Fibroblast of skin of scalp (primary cell): Measurements from ENCODE around the gene ZNF71.
A peak's percentile ranks its signal among the peaks of the same experiment; 100 is the strongest.
"Not testable (repeated sequence)": the region's sequence is repeated elsewhere in the genome, so short reads cannot be mapped to it uniquely, and the experiment has no call there.

Experiments
- DNase-seq: peaks from one replicate; pipeline ENCODE4 v3.0.0-alpha.2; 2013

The ZNF71 gene

GRCh38 chr19:56623006-56623405 lies 27.9 kb downstream of the ZNF71 start:
- no peak for DNase-seq

GRCh38 chr19:56625708-56626107 lies 30.6 kb downstream of the ZNF71 start:
- no peak for DNase-seq

GRCh38 chr19:56633021-56633420 lies 37.9 kb downstream of the ZNF71 start:
- DNase-seq, result no peak

- peak; percentile 70 for DNase-seq
These were observed 43.0 kb downstream of the ZNF71 start for GRCh38 chr19:56637976-56638555.

GRCh38 chr19:56639217-56639616 lies 44.1 kb downstream of the ZNF71 start:
- peak; percentile 2 for DNase-seq

- no peak for DNase-seq
These were observed 47.8 kb downstream of the ZNF71 start, which contains the start of gene SMIM17 for GRCh38 chr19:56642711-56643459. TSS of gene SMIM17 (plus strand) at chr19:56643159. CDS start at chr19:56645668, 2,509 bp downstream.

GRCh38 chr19:56643460-56643955 lies 48.4 kb downstream of the ZNF71 start:
- DNase-seq, result no peak

GRCh38 chr19:56654151-56654550 lies 59.0 kb downstream of the ZNF71 start:
- no peak for DNase-seq

- DNase-seq, result no peak
These were observed 65.4 kb downstream of the ZNF71 start for GRCh38 chr19:56660381-56661107.

GRCh38 chr19:56661248-56661647 lies 66.1 kb downstream of the ZNF71 start:
- no peak for DNase-seq

GRCh38 chr19:56663931-56664500 lies 68.9 kb downstream of the ZNF71 start:
- DNase-seq, result no peak

GRCh38 chr19:56664511-56664910 lies 69.4 kb downstream of the ZNF71 start:
- no peak for DNase-seq

GRCh38 chr19:56667311-56667870 lies 72.3 kb downstream of the ZNF71 start:
- no peak for DNase-seq

GRCh38 chr19:56668676-56669075 lies 73.6 kb downstream of the ZNF71 start:
- DNase-seq, result no peak

- no peak for DNase-seq
These were observed 75.4 kb downstream of the ZNF71 start for GRCh38 chr19:56670401-56670960.

- DNase-seq, result no peak
These were observed 76.0 kb downstream of the ZNF71 start for GRCh38 chr19:56670961-56671612.

GRCh38 chr19:56671613-56671994 lies 76.5 kb downstream of the ZNF71 start, which contains the start of gene ZNF835:
TSS of gene ZNF835 (minus strand) at chr19:56671757. CDS start at chr19:56665198, 6,559 bp downstream.
- DNase-seq, result peak; percentile 13

GRCh38 chr19:56672610-56673009 lies 77.5 kb downstream of the ZNF71 start:
- not testable (repeated sequence) for DNase-seq
